Skeletal muscle tissue (tissue), 4 donors: ENCODE data around the gene ZSCAN20. TPM values are rescaled to one million over a fixed set of nuclear protein-coding genes. Genes with fewer than 3 reads are reported as not detected.
A peak's percentile ranks its signal among the peaks of the same experiment; 100 is the strongest.

ENCODE experiments used
- H3K27ac ChIP-seq: one replicate; pipeline ENCODE4 v1.7.0; 2013; ENCODE audit warnings: mild to moderate bottlenecking, low read depth, low read length, inconsistent platforms
- H3K27me3 ChIP-seq, 3 donors: one replicate each; pipeline ENCODE4 v1.7.0; 2013; ENCODE audit warnings: low read length in 3 of 3; ENCODE audit not compliant: control insufficient read depth in 3 of 3, insufficient read depth in 3 of 3
- H3K36me3 ChIP-seq, 3 donors: one replicate each; pipeline ENCODE4 v1.7.0; 2013; ENCODE audit warnings: low read length in 3 of 3; ENCODE audit not compliant: control insufficient read depth in 3 of 3, insufficient read depth in 3 of 3
- H3K4me1 ChIP-seq, 3 donors: one replicate each; pipeline ENCODE4 v1.7.0; 2013; ENCODE audit warnings: low read length in 3 of 3, mild to moderate bottlenecking in 3 of 3; ENCODE audit not compliant: control insufficient read depth in 3 of 3, insufficient read depth in 3 of 3
- H3K4me3 ChIP-seq, 3 donors: one replicate each; pipeline ENCODE4 v1.7.0; 2013; ENCODE audit warnings: low read length in 3 of 3
- H3K9ac ChIP-seq, 3 donors: one replicate each; pipeline ENCODE4 v1.7.0; 2013; ENCODE audit warnings: low read length in 3 of 3, mild to moderate bottlenecking in 3 of 3, moderate library complexity in 2 of 3, low read depth in 1 of 3
- H3K9me3 ChIP-seq, 3 donors: one replicate each; pipeline ENCODE4 v1.7.0; 2013; ENCODE audit warnings: low read length in 3 of 3; ENCODE audit not compliant: control insufficient read depth in 3 of 3
- total RNA-seq: library from RNA; depleted of rRNA; stranded (reverse); fragments of >200 nt; gene quantifications from one replicate; pipeline ENCODE4 v1.2.3, GENCODE V29; 2014
- donor health status: Osteomylitis.

ZSCAN20 gene
- total RNA-seq, 1 donor from 2014 or later, result 6.8 TPM

DNA sequence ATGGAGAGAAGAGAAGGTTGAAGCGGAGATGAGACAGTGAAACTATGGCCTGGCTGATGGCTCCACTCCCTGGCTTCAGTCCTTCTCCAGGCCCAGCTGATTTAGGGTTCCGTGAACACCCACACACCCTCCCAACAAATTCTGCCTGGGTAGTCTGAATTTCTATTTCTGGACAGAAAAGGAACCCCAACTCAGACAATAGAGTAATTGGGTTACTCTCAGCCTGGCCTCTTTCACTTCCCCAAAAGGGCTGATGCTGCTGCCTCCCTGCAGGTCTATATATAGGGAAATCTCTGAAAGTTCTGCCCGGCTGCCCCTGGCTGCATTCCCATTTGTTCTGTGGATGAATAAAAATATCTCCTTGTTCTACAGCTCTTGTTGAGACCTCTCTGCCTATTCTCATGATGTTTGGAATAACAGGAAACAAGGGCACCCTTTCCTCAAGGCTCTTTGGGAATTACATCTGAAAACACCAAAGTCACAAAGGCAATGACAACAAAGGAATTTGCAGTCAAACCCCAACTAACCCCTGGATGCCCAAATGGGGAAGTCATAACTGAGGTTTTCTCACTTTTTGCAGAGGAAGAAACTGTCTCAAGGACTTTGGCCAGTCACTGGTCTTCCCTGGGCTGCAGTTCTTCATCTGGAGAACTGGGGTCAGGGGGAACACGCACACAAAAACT is 11.4 kb upstream of the ZSCAN20 start:
- Histone ChIP-seq H3K4me3 (peak overlapping the region in 1 of 3 donors; percentile 52), H3K4me1 (peaks cover 31 to 44% (median 35%) of the 10 kb centered on the region in 3 donors), H3K36me3 (no peaks in the 10 kb centered on the region), H3K9me3 (no peaks in the 10 kb centered on the region), H3K9ac (peak overlapping the region; percentile 28 to 54 (median 36)), H3K27me3 (no peaks in the 10 kb centered on the region), H3K27ac (peak overlapping the region; percentile 71)

DNA sequence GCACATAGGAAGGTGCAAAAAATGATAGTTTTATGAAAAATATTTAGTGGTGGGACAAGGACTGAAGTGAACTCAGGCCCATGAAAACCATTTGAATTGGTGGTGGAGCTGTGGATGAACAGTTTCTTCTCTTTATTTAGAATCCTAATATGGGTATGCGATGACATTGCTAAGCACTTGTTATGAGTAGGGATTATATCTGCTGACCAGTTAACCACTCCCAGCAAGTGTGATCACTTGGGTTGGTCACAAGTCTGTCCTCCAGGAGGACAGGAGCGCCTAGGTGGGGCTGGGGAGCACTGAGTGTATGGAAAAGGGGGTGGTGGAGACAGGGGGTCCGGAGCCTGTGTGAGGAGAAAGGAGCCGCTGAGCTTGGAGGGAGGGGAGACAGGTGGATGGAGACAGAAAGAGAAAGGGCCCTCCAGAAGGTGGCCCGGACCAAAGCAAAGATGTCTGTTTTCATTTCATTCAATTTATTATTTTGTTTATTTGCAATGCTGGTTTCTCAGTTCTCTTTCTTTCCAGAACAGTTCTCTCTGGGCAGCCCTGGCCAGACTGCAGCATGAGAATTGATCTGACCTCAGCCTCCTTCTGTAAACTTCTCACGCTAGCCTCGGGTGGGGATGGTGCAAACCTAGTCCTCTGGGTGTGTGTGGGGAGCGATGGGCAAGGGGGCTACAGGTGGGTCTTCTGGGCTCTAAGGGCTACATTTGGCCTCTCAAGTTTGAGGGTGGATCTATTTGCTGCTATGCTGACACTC is 9.9 kb upstream of the ZSCAN20 start:
- Histone ChIP-seq H3K4me1 (peaks cover 27 to 38% (median 34%) of the 10 kb centered on the region in 3 donors), H3K27me3 (no peaks in the 10 kb centered on the region), H3K9me3 (no peaks in the 10 kb centered on the region), H3K36me3 (no peaks in the 10 kb centered on the region), H3K9ac (no peak overlapping the region), H3K27ac (no peak overlapping the region), H3K4me3 (no peak overlapping the region)

DNA sequence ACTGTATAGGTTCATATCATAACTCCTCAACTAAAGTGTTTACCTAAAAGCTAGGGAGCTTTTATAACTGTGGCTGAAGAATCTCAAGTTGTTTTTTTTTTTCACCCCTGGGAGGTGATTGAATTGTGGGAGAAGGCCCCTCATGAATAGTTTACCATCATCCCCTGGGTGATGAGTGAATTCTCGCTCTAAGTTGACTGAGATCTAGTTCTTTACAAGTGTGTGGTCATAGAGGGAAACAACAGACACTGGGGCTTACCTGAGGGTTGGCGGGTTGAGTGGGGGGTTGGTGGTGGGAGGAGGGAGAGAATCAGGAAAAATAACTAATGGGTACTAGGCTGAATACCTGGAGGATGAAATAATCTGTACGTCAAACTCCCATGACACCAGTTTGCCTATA is 7.9 kb upstream of the ZSCAN20 start:
- Histone ChIP-seq H3K36me3 (no peaks in the 10 kb centered on the region), H3K27me3 (no peaks in the 10 kb centered on the region), H3K9ac (no peak overlapping the region), H3K4me1 (peaks cover 24 to 32% (median 30%) of the 10 kb centered on the region in 3 donors), H3K4me3 (no peak overlapping the region), H3K9me3 (no peaks in the 10 kb centered on the region), H3K27ac (no peak overlapping the region)

DNA sequence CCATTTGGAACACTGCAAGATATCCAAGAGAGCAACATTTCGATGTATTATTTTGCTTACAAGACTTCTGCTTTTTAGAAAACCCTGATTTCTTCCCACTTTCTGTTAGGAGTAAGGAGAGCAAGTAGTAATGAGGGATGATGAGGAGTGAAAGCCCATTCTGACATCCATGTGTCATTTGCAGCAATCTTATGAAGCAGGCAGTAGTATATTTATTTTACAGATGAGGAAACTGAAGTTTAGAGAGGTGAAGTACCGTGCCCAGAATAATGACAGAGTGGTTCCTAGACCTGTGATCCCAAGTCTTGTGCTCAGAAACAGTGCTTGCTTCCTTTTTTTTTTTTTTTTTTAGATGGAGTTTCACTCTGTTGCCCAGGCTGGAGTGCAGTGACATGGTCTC is 7.1 kb upstream of the ZSCAN20 start:
- Histone ChIP-seq H3K9ac (no peak overlapping the region), H3K9me3 (no peaks in the 10 kb centered on the region), H3K4me1 (peaks cover 19 to 28% (median 25%) of the 10 kb centered on the region in 3 donors), H3K4me3 (no peak overlapping the region), H3K27ac (no peak overlapping the region), H3K36me3 (no peaks in the 10 kb centered on the region), H3K27me3 (no peaks in the 10 kb centered on the region)

DNA sequence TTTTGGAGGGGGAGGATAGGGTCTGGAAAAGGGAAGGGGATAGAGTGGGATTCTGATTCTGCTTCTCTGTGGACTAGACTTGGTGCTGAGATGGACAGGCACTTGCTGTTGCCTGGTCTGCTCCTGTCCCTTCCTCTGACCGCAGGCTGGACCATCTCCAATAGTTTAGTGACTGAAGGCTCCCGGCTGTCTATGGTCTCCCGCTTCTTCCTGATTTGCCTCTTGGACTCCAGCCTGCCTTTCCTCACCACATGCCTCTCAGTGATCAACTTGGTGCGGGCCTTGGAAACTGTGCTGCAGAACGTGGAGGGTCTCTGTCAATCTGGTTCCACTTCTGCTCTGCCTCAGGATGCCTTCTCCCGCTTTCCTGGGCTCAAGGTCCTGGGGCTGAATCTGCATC is 6.3 kb upstream of the ZSCAN20 start:
- no peak overlapping the region for H3K4me3 ChIP-seq
- no peaks in the 10 kb centered on the region for H3K9me3 ChIP-seq
- H3K27ac ChIP-seq, result no peak overlapping the region
- H3K36me3 ChIP-seq, result no peaks in the 10 kb centered on the region
- peaks cover 12 to 27% (median 22%) of the 10 kb centered on the region in 3 donors for H3K4me1 ChIP-seq
- no peaks in the 10 kb centered on the region for H3K27me3 ChIP-seq
- peak overlapping the region in 1 of 3 donors; percentile 8 for H3K9ac ChIP-seq

DNA sequence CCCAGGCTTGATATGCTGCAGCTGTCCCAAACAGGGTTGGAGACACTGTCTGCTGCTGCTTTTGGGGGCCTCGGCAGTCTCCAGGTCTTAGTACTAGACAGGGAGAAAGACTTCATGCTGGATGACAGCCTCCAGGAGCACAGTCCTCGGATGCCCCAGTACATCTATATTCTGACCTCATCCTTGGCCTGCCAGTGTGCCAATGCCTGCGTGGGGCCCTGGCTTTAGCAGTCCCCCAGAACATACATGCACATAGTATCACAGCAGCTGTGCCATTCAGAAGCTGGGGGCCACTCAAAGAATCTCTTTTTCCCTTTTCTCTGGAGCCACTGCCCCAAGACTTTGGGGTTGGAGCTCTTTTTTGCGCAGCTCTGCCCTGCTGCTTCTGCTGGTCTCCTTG is 4.4 kb upstream of the ZSCAN20 start:
- Histone ChIP-seq H3K36me3 (no peaks in the 10 kb centered on the region), H3K9me3 (no peaks in the 10 kb centered on the region), H3K4me3 (no peak overlapping the region), H3K27me3 (no peaks in the 10 kb centered on the region), H3K27ac (no peak overlapping the region), H3K9ac (peak overlapping the region in 1 of 3 donors; percentile 4), H3K4me1 (peaks cover 20 to 34% (median 25%) of the 10 kb centered on the region in 3 donors)

DNA sequence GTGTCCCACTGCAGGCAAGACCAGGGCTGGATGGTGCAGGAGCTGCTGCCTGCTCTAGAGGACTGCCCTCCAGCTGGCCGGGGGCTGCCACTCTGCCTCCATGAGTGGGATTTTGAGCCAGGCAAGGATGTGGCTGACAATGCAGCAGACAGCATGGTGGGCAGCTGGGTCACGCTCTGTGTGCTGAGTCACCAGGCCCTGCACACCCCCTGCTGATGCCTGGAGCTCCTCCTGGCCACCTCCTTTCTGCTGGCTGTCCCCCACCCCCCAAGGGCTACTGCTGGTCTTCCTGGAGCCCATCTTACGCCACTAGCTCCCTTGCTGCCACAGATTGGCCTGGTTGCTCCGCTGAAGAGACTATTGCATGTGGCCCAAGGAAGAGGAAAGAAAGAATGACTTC is 3.9 kb upstream of the ZSCAN20 start:
- peaks cover 24 to 39% (median 25%) of the 10 kb centered on the region in 3 donors for H3K4me1 ChIP-seq
- H3K36me3 ChIP-seq, result no peaks in the 10 kb centered on the region
- no peaks in the 10 kb centered on the region for H3K27me3 ChIP-seq
- H3K27ac ChIP-seq, result no peak overlapping the region
- no peaks in the 10 kb centered on the region for H3K9me3 ChIP-seq
- H3K9ac ChIP-seq, result peak overlapping the region in 1 of 3 donors; percentile 4
- H3K4me3 ChIP-seq, result no peak overlapping the region

DNA sequence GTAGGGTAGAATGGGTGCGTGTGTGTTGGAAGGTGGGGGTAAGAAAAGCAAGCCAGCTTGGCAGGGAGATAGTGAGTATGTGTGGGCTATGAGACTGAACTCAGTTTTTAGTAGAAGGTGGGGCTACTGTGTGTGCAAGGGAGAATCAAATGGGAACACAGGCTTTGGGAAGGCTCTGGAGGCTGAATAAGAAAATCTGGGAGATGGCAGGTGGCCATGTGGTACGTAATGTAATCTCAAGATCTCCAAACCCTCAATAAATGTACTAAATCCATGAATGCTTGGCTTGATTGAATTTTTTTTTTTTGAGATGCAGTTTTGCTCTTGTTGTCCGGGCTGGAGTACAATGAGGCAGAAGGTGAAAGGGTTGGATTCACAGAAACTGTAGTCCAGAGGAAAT is 3.5 kb upstream of the ZSCAN20 start:
- H3K4me3 ChIP-seq, result no peak overlapping the region
- H3K36me3 ChIP-seq, result no peaks in the 10 kb centered on the region
- H3K27me3 ChIP-seq, result no peaks in the 10 kb centered on the region
- peaks cover 29 to 44% (median 29%) of the 10 kb centered on the region in 3 donors for H3K4me1 ChIP-seq
- H3K9ac ChIP-seq, result no peak overlapping the region
- no peak overlapping the region for H3K27ac ChIP-seq
- H3K9me3 ChIP-seq, result no peaks in the 10 kb centered on the region

DNA sequence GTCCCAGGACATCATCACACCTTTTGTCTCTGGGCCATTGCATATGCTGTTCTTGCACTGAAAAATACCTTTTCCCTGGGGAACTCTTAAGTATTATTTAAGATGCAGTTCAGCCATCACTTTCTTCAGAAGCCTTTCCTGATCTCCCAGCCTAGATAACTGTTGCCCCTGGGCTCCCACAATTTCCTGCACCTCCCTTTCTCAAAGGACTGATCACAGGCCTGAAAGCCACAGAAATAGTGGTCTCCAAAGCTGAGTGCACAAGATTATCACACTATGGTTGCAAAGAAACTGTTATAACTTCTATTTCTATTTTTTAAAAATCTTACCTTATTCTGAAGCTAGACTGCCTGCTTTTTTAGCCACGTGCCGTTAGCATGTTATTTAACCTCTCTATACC is 2.8 kb upstream of the ZSCAN20 start:
- Histone ChIP-seq H3K27ac (no peak overlapping the region), H3K36me3 (no peaks in the 10 kb centered on the region), H3K9ac (no peak overlapping the region), H3K4me3 (no peak overlapping the region), H3K27me3 (no peaks in the 10 kb centered on the region), H3K4me1 (peaks cover 34 to 48% (median 34%) of the 10 kb centered on the region in 3 donors), H3K9me3 (no peaks in the 10 kb centered on the region)

DNA sequence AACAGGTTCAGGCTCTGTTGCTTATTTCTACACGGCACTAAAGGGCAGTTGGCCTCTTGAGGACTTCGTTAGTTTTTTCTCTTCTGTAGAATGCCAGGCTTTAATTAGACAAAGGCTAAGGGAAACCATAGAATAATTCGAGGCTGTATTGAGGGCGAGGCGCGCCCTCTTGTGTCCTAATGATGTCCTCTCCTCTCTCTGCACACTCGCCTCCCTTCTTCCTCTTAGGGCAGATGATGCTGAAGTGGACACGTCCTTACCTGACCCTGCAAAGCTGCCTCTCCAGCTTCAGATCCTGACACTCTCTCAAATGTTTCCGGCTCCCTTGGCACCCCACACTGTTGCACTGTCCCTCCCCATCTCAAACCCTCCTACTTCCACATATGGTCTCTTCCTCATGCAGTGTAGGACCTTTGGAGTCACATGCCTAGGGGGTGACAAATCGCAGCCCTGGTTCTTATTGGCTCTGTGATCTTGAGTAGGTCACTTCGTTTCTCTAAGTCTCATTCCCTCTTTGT is 1.9 kb upstream of the ZSCAN20 start:
- no peaks in the 10 kb centered on the region for H3K9me3 ChIP-seq
- peak overlapping the region; percentile 5 for H3K27ac ChIP-seq
- peak overlapping the region in 1 of 3 donors; percentile 67 for H3K9ac ChIP-seq
- H3K36me3 ChIP-seq, result no peaks in the 10 kb centered on the region
- no peak overlapping the region for H3K4me3 ChIP-seq
- H3K4me1 ChIP-seq, result peaks cover 34 to 48% (median 34%) of the 10 kb centered on the region in 3 donors
- H3K27me3 ChIP-seq, result no peaks in the 10 kb centered on the region
